ENCODE results near the gene GTPBP2.
A peak's percentile ranks its signal among the peaks of the same experiment; 100 is the strongest.
"Not testable (repeated sequence)": the region's sequence is repeated elsewhere in the genome, so short reads cannot be mapped to it uniquely, and the experiment has no call there.

Gene GTPBP2

GRCh38 chr6:43658161-43658560, 29.1 kb upstream of the GTPBP2 start:
- DNase-seq: no peak

- no peak for DNase-seq
Observed at GRCh38 chr6:43657221-43657802, 28.2 kb upstream of the GTPBP2 start.

DNA sequence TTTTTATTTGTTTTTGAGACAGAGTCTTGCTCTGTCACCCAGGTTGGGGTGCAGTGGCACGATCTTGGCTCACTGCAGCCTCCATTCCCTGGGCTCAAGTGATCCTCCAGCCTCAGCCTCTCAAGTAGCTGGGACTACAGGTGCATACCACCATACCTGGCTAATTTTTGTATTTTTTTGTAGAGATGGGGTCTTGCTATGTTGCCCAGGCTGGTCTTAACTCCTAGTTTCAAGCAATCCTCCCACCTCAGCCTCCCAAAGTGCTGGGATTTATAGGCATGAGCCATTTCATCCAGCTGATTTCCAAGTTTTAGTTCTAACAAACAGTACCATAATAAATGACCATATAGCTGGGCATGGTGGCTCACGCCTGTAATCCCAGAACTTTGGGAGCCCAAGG, 23.8 kb upstream of the GTPBP2 start:
- DNase-seq: not testable (repeated sequence)

DNA sequence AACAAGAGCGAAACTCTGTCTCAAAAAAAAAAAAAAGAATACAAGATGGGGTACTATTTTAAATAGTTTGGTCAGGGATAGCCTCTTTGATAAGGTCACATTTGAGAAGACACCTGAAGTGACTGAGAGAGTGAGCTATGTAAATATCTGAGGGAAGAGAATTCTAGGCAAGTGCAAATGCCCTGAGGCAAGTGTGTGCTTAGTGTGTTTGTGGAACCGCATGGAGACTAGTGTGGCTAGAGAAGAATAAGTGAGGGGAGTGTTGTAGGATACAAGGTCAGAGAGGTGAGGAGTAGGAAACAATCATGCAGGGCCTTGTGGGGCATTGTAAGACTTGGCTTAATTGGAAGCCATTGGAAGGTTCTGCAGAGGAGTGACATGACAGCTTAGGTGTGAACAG, 19.2 kb upstream of the GTPBP2 start:
- no peak for DNase-seq

DNA sequence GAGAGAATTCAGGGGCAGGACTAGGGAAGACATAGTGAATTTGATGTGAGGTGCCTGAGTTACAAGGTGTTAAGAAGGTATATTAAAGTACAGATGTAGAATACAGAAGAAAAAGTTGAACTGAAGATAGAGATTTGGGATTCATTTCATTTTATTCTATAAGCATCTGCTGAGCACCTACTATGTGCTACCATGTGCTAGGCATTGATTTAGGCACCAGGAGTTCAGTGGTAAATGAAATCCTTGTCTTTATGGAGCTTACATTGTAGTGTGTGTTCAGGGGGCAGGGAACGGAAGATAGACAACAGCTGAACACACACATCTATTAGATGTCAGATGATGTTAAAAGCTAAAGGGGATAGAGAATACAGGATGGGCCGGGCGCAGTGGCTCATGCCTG, 18.5 kb upstream of the GTPBP2 start:
- DNase-seq: no peak

GRCh38 chr6:43645613-43645964, 16.5 kb upstream of the GTPBP2 start:
- no peak for DNase-seq

DNA sequence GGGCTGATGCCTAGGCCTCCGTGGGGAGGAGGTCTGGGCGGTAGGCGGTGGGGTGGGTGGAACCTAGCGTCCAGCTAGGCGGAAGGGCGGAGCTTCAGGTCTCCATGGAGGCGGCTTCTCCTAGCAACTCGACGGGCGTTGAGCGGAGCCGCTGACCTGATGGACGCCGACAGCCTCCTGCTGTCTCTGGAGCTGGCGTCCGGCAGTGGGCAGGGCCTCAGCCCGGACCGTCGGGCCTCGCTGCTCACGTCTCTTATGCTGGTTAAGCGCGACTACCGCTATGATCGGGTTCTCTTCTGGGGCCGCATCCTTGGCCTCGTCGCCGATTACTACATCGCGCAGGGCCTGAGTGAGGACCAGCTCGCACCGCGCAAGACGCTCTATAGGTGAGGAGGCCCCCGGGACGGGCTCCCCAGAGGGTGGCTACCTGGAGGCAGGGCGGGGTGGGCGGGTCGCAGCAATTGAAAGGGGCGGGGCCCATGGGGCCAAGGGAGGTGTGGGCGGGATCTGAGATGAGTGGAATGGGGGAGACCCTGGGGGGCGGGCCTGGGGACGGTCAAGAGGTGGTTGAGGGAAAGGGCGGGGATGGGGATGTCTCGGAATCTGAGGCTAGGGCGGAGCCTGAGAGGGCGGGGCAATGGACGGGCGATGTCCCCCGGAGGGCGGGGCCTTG, 16.0 kb upstream of the GTPBP2 start, which contains the start of gene RSPH9:
Gene RSPH9, plus strand, starts transcription at position 97 of the 673 bp plus-strand sequence. Its CDS starts 63 bp downstream, at position 160.
- peak; percentile 95 for DNase-seq

DNA sequence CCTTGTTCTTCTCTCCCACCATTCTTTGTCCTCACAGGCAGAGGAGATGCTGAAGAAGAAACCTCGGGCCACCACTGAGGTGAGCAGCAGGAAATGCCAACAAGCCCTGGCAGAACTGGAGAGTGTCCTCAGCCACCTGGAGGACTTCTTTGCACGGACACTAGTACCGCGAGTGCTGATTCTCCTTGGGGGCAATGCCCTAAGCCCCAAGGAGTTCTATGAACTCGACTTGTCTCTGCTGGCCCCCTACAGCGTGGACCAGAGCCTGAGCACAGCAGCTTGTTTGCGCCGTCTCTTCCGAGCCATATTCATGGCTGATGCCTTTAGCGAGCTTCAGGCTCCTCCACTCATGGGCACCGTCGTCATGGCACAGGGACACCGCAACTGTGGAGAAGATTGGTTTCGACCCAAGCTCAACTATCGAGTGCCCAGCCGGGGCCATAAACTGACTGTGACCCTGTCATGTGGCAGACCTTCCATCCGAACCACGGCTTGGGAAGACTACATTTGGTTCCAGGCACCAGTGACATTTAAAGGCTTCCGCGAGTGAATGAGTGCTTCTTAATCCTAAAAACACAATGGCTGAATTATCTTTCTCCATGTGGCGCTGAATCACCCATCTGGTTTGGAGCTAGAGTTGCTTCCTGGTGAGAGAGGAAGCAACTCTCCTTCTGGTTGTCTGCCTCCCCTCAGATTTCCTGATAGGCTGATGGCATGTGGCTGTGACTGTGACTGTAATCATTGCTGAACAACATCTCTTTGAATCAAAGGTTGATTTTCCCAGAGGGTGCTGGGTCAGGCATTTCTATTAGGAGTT, 11.1 kb upstream of the GTPBP2 start:
- DNase-seq: no peak

DNA sequence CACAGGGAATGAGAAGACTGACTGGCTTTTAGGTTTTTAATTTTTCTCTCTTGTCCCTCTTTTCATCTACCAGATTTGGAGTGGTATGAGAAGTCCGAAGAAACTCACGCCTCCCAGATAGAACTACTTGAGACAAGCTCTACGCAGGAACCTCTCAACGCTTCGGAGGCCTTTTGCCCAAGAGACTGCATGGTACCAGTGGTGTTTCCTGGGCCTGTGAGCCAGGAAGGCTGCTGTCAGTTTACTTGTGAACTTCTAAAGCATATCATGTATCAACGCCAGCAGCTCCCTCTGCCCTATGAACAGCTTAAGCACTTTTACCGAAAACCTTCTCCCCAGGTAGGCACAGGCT, 7.2 kb upstream of the GTPBP2 start:
- no peak for DNase-seq

DNA sequence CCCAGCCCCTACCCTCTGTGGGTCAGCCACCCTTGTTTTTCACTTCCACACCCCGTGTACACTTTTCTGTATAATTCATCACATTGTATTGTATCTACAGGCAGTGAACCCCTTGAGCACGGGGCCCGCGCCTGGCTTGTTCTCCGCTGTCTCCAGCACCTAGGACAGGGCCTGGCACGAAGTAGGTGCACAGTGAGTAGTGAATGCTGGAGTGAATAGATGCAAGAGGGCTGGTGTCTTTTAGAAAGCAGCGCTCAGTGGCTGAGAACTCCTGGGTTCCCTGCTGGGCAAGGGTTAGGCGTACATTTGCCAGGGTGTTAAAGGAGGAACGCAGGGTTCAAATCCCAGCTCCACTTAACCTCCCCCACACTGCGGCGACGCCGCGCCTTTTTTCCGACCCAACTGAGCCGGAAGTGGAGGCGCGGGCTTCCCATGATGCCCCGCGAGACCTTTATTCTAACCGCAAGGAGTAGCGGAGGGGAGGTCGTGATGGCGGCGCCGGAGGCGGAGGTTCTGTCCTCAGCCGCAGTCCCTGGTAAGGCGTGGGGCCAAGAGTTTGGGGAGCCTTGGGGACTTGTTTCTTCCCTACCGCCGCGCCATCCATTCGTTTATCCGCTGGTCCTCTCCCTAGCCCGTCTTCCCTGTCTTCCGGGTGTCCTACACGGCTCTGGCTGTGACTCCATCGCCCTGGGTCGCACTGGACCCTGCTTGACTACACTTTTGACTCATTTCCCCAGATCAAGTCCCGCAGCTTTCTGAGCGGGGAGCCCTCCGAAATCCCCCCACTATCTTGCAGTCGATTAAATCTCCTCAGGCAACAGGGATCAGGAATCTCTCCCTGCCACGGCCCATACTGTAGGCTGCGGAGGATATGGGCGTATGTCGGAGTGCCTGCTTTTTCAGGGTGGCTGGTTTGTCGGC, 6.6 kb upstream of the GTPBP2 start, which contains the start of gene MAD2L1BP:
Gene MAD2L1BP, plus strand, starts transcription at position 454 of the 921 bp plus-strand sequence. Its CDS starts 36 bp downstream, at position 490.
- DNase-seq: peak; percentile 87

- DNase-seq: no peak
Observed at GRCh38 chr6:43634702-43635303, 5.7 kb upstream of the GTPBP2 start.

- not testable (repeated sequence) for DNase-seq
Observed at GRCh38 chr6:43633002-43633401, 3.9 kb upstream of the GTPBP2 start.

DNA sequence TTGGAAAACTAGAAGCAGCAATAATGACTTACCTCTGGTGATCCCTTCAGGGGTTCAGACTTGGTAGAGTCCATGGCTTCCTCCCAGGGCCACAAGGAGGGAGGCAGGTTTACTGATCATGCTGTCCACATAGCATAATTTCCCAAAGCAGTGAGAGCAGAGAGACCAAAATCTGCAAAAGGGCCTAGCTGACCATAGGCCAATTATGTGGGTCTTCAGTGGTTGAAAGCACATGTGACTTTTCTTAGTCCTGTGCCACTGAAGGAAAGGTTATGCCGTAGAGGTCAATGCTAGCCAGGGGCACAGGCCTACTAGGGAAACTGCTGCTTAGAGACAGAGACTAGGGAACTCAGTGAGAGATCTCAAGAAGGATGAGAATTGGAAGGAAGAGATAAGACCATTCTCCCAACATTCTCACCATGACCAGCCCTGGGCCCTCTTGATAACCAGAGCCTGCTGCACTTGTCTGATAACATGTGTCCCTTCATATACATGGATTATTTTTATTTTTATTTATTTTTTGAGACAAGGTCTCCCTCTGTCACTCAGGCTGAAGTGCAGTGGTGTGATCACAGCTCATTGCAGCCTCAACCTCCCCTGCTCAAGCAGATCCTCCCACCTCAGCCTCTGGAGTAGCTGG, 2.0 kb upstream of the GTPBP2 start:
- no peak for DNase-seq

GRCh38 chr6:43629505-43630300, 639 bp upstream of the GTPBP2 start:
- DNase-seq: peak; percentile 98

DNA sequence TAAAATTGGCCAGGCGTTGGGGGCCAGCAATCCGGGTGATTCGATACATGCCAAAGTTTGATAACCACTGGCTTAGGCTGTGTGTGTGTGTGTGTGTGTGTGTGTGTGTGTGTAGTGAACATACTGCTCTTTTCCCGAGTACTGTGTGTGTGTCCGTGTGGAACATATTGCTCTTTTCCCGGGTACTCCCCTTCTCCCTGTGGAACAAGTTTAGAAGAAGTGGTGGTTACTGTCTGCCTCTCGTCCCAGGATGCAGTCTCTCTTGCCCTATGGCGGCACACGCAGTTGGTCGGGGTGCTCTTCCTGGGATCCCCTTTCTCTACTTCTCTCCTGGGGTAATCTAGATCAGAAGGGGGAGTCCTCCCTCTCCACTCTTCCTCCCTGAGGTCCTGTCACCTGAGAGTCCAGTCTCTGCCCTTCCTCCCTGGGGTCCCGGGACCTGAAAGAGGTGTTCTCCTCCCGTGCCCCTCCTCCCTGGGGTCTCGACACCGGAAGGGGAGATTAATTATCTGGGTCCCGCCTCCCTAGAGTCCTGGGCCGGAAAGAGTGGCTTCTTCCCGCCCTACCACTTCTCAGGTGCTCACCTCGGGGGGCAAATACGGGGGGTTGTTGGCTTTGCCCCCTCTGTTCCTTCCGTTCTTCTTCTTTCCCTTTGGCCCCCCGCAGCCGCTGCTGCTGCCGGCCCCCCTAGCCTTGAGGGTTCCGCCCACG, 516 bp downstream of the GTPBP2 start:
- DNase-seq: peak; percentile 67

- DNase-seq: peak; percentile 63
Observed at GRCh38 chr6:43627008-43627825, 1.8 kb downstream of the GTPBP2 start.

DNA sequence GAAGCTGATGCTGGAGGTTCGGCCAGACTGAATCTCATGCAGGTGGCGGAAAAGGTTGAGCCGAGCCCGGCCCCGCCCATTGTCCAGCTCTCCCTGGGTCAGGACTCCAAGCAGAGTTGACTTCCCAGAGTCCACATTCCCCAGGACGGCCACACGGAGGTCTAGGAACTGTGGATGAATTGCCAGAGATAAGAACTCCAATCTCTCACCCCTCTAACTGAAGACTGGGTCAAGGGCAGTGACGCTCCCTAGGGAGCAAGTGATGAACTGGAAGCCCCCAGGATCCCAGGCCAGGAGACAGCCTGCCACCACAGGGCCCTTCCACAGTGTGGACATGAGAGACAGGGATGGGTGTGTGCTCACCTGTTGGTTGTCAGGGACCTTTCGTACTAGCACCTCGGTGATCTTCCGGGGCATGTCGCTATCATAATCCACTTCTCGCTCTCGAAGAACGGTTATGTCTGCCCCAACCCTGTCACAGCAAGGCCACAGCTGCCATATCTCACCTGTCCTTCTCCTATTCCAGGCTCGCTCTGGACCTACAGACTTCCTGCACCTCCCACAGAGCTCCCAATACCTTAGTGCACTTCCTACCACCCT, 3.6 kb downstream of the GTPBP2 start:
- DNase-seq: no peak

DNA sequence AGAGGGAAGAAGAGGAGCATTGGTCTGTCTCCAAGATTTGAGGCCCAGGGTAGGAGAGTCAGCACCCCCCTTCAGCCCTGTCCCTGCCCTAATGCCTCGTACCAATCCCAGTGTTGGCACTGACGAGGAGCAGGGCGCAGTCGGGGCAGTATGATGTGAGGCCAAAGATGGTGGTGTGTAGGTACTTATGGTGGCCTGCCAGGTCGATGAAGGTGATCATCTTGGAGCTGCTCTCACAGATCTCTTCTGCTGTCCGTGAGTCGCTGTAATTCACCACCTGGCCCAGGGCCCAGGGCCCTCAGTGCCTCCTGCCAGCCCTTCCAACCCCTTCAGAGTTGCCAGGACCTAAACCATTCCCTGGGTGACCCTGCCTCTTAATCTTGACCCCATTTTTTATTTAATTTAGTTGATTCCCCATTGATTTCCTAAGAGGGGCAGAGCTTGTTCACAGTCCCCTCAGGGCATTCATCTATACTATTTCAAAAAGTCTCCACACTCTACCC, 4.2 kb downstream of the GTPBP2 start:
- no peak for DNase-seq

Data from islet precursor cell (in vitro differentiated cells).